ENCODE results near the gene HEPH.
"Not testable (repeated sequence)": the region's sequence is repeated elsewhere in the genome, so short reads cannot be mapped to it uniquely, and the experiment has no call there.

HEPH gene

GRCh38 chrX:66163849-66164411 is at the start of gene HEPH:
HEPH (plus strand) TSS chrX:66164247; CDS start chrX:66170571, 6,324 bp downstream.
- no peak for DNase-seq

GRCh38 chrX:66118722-66119121 is 45.3 kb upstream of the HEPH start:
- DNase-seq: not testable (repeated sequence)

- DNase-seq: not testable (repeated sequence)
Observed at GRCh38 chrX:66121354-66121753, 42.7 kb upstream of the HEPH start.

GRCh38 chrX:66126662-66127061 is 37.4 kb upstream of the HEPH start:
- no peak for DNase-seq

GRCh38 chrX:66130469-66130868 is 33.6 kb upstream of the HEPH start:
- no peak for DNase-seq

- DNase-seq: not testable (repeated sequence)
Observed at GRCh38 chrX:66135284-66135683, 28.8 kb upstream of the HEPH start.

- no peak for DNase-seq
Observed at GRCh38 chrX:66142351-66142750, 21.7 kb upstream of the HEPH start.

GRCh38 chrX:66144258-66144657 is 19.8 kb upstream of the HEPH start:
- DNase-seq: no peak

GRCh38 chrX:66149519-66149918 is 14.5 kb upstream of the HEPH start:
- no peak for DNase-seq

GRCh38 chrX:66150163-66150562 is 13.9 kb upstream of the HEPH start:
- no peak for DNase-seq

- no peak for DNase-seq
Observed at GRCh38 chrX:66162331-66162822, 1.7 kb upstream of the HEPH start.

- DNase-seq: no peak
Observed at GRCh38 chrX:66163447-66163846, 600 bp upstream of the HEPH start.

- DNase-seq: no peak
Observed at GRCh38 chrX:66164470-66164869, 423 bp downstream of the HEPH start.

GRCh38 chrX:66164931-66165330 is 884 bp downstream of the HEPH start:
- no peak for DNase-seq

GRCh38 chrX:66166671-66167070 is 2.6 kb downstream of the HEPH start:
- DNase-seq: no peak

GRCh38 chrX:66167431-66167830 is 3.4 kb downstream of the HEPH start:
- no peak for DNase-seq

- no peak for DNase-seq
Observed at GRCh38 chrX:66176134-66176533, 12.1 kb downstream of the HEPH start.

- no peak for DNase-seq
Observed at GRCh38 chrX:66191563-66191962, 27.5 kb downstream of the HEPH start.

- no peak for DNase-seq
Observed at GRCh38 chrX:66193821-66194220, 29.8 kb downstream of the HEPH start.

GRCh38 chrX:66200050-66200664 is 36.1 kb downstream of the HEPH start:
- no peak for DNase-seq

- DNase-seq: no peak
Observed at GRCh38 chrX:66200855-66201795, 37.1 kb downstream of the HEPH start.

GRCh38 chrX:66203114-66203513 is 39.1 kb downstream of the HEPH start:
- DNase-seq: no peak

- DNase-seq: no peak
Observed at GRCh38 chrX:66221856-66222255, 57.8 kb downstream of the HEPH start.

- DNase-seq: no peak
Observed at GRCh38 chrX:66232296-66232695, 68.2 kb downstream of the HEPH start.
